Endothelial cell of umbilical vein (primary cell): ENCODE data around the gene DMXL1.

Experiments used
- EZH2 ChIP-seq: IDR thresholded peaks from 2 replicates; pipeline ENCODE4 v1.6.1; 2012; ENCODE audit warnings: borderline replicate concordance, low read depth, mild to moderate bottlenecking, moderate library complexity, low read length, inconsistent platforms; ENCODE audit not compliant: severe bottlenecking
- FOS ChIP-seq: IDR thresholded peaks from 2 replicates; pipeline ENCODE4 v1.6.1; 2011; ENCODE audit warnings: mild to moderate bottlenecking, low read length, moderate library complexity, borderline replicate concordance; ENCODE audit not compliant: insufficient read depth
- MAX ChIP-seq: IDR thresholded peaks from 2 replicates; pipeline ENCODE4 v1.6.1; 2011; ENCODE audit not compliant: insufficient read depth, insufficient read length

- TF ChIP-seq EZH2 (no peak), MAX (no peak), FOS (no peak)
Measured at GRCh38 chr5:119255571-119256356, 184.9 kb downstream of the DMXL1 start.
